H9 (cell line): ENCODE measurements around the gene KCNJ13. TPM values are rescaled to one million over a fixed set of nuclear protein-coding genes. Genes with fewer than 3 reads are reported as not detected.
"Not testable (repeated sequence)": the region's sequence is repeated elsewhere in the genome, so short reads cannot be mapped to it uniquely, and the experiment has no call there.

Source experiments
- DNase-seq: peaks from one replicate; pipeline ENCODE4 v3.0.0-alpha.2; 2017
- H2AFZ ChIP-seq: one replicate; pipeline ENCODE4 v1.6.1; 2013; ENCODE audit warnings: mild to moderate bottlenecking, low read length, control low read depth, moderate library complexity
- H2AK5ac ChIP-seq: 2 replicates; pipeline ENCODE4 v1.6.1; 2013; ENCODE audit warnings: low read length, control low read depth, mixed read lengths; ENCODE audit not compliant: insufficient read length
- H2BK120ac ChIP-seq: one replicate; pipeline ENCODE4 v1.6.1; 2013; ENCODE audit warnings: low read depth, mild to moderate bottlenecking, low read length, control low read depth, inconsistent platforms; ENCODE audit not compliant: poor library complexity, severe bottlenecking
- H2BK12ac ChIP-seq: 2 replicates; pipeline ENCODE4 v1.6.1; 2013; ENCODE audit warnings: low read length, control low read depth, mixed read lengths, low read depth; ENCODE audit not compliant: insufficient read length
- H2BK15ac ChIP-seq: 2 replicates; pipeline ENCODE4 v1.6.1; 2013; ENCODE audit warnings: low read depth, low read length, control low read depth
- H2BK20ac ChIP-seq: one replicate; pipeline ENCODE4 v1.6.1; 2013; ENCODE audit warnings: low read depth, mild to moderate bottlenecking, low read length, control low read depth, inconsistent platforms; ENCODE audit not compliant: poor library complexity, severe bottlenecking
- H2BK5ac ChIP-seq: 2 replicates; pipeline ENCODE4 v1.6.1; 2013; ENCODE audit warnings: low read length, control low read depth, mixed read lengths; ENCODE audit not compliant: insufficient read length
- H3K14ac ChIP-seq: 2 replicates; pipeline ENCODE4 v1.6.1; 2013; ENCODE audit warnings: low read length, control low read depth; ENCODE audit not compliant: insufficient read depth
- H3K18ac ChIP-seq: 2 replicates; pipeline ENCODE4 v1.6.1; 2013; ENCODE audit warnings: low read depth, mild to moderate bottlenecking, mixed read lengths, low read length, control low read depth; ENCODE audit not compliant: insufficient read length
- H3K23ac ChIP-seq: 2 replicates; pipeline ENCODE4 v1.6.1; 2013; ENCODE audit warnings: low read length, control low read depth, mixed read lengths, low read depth; ENCODE audit not compliant: insufficient read length
- H3K23me2 ChIP-seq: 2 replicates; pipeline ENCODE4 v1.6.1; 2013; ENCODE audit warnings: low read depth, mild to moderate bottlenecking, mixed read lengths, low read length, control low read depth; ENCODE audit not compliant: insufficient read length, poor library complexity, severe bottlenecking
- H3K27ac ChIP-seq: 2 replicates; pipeline ENCODE4 v1.5.1; 2013; ENCODE audit warnings: low read length, control low read depth, mixed read lengths, low read depth; ENCODE audit not compliant: insufficient read length
- H3K27me3 ChIP-seq: 2 replicates; pipeline ENCODE4 v1.6.1; 2013; ENCODE audit warnings: low read length, control low read depth, inconsistent platforms; ENCODE audit not compliant: insufficient read depth
- H3K4ac ChIP-seq: 2 replicates; pipeline ENCODE4 v1.6.1; 2013; ENCODE audit warnings: low read depth, mild to moderate bottlenecking, control low read depth, inconsistent platforms, low read length, moderate library complexity
- H3K4me1 ChIP-seq: 2 replicates; pipeline ENCODE4 v1.6.1; 2013; ENCODE audit warnings: low read length, control low read depth, inconsistent platforms; ENCODE audit not compliant: insufficient read depth
- H3K4me2 ChIP-seq: 2 replicates; pipeline ENCODE4 v1.6.1; 2013; ENCODE audit warnings: low read length, control low read depth, mixed read lengths; ENCODE audit not compliant: insufficient read length, insufficient read depth
- H3K56ac ChIP-seq: 2 replicates; pipeline ENCODE4 v1.6.1; 2013; ENCODE audit warnings: low read depth, mild to moderate bottlenecking, mixed read lengths, low read length, control low read depth; ENCODE audit not compliant: insufficient read length
- H3K79me1 ChIP-seq: 2 replicates; pipeline ENCODE4 v1.6.1; 2013; ENCODE audit warnings: low read depth, mild to moderate bottlenecking, moderate library complexity, low read length, control low read depth, inconsistent platforms; ENCODE audit not compliant: insufficient read depth, poor library complexity, severe bottlenecking
- H3K79me2 ChIP-seq: 2 replicates; pipeline ENCODE4 v1.6.1; 2013; ENCODE audit warnings: low read length, control low read depth, inconsistent platforms; ENCODE audit not compliant: insufficient read depth
- H3K9ac ChIP-seq: 2 replicates; pipeline ENCODE4 v1.6.1; 2013; ENCODE audit warnings: low read length, control low read depth, mixed read lengths; ENCODE audit not compliant: insufficient read length; ENCODE audit errors: extremely low read depth
- H3K9me3 ChIP-seq: one replicate; pipeline ENCODE4 v1.6.1; 2013; ENCODE audit warnings: low read depth, low read length, inconsistent platforms; ENCODE audit not compliant: control insufficient read depth
- H3T11ph ChIP-seq: one replicate; pipeline ENCODE4 v1.6.1; 2013; ENCODE audit warnings: mild to moderate bottlenecking, low read length, control low read depth, inconsistent platforms
- H4K20me1 ChIP-seq: one replicate; pipeline ENCODE4 v1.6.1; 2013; ENCODE audit not compliant: control insufficient read depth, insufficient read length, insufficient read depth
- H4K5ac ChIP-seq: 2 replicates; pipeline ENCODE4 v1.6.1; 2013; ENCODE audit warnings: low read depth, mild to moderate bottlenecking, mixed read lengths, low read length, control low read depth; ENCODE audit not compliant: insufficient read length
- H4K8ac ChIP-seq: replicated peaks from 2 replicates; pipeline ENCODE4 v1.6.1; 2013; ENCODE audit warnings: low read length, control low read depth, mixed read lengths, low read depth; ENCODE audit not compliant: insufficient read length
- H4K91ac ChIP-seq: 2 replicates; pipeline ENCODE4 v1.6.1; 2013; ENCODE audit warnings: low read depth, mild to moderate bottlenecking, moderate library complexity, mixed read lengths, low read length, control low read depth; ENCODE audit not compliant: insufficient read length
- H3K27ac Mint-ChIP-seq, 3 experiments: 2 replicates in 2 of 3; 3 replicates in 1 of 3; pipeline ENCODE4 v1.8.0; 2020 to 2021; ENCODE audit warnings: mixed read lengths in 3 of 3, mild to moderate bottlenecking in 1 of 3, moderate library complexity in 1 of 3
- H3K27me3 Mint-ChIP-seq: 2 replicates; pipeline ENCODE4 v1.8.0; 2021; ENCODE audit warnings: low read depth, mild to moderate bottlenecking, moderate library complexity, mixed read lengths
- H3K36me3 Mint-ChIP-seq, 3 experiments: 2 replicates in 2 of 3; 3 replicates in 1 of 3; pipeline ENCODE4 v1.8.0; 2020 to 2021; ENCODE audit warnings: low read depth in 3 of 3, mixed read lengths in 3 of 3; ENCODE audit not compliant: insufficient read depth in 1 of 3
- H3K4me1 Mint-ChIP-seq, 2 experiments: 2 replicates each; pipeline ENCODE4 v1.8.0; 2020; ENCODE audit warnings: mixed read lengths in 2 of 2
- H3K4me3 Mint-ChIP-seq, 2 experiments: 2 replicates in 1 of 2; 3 replicates in 1 of 2; pipeline ENCODE4 v1.8.0; 2020 to 2021; ENCODE audit warnings: mild to moderate bottlenecking in 2 of 2, mixed read lengths in 2 of 2, moderate library complexity in 1 of 2
- H3K9me3 Mint-ChIP-seq, 2 experiments: 2 replicates in 1 of 2; 3 replicates in 1 of 2; pipeline ENCODE4 v1.8.0; 2020; ENCODE audit warnings: mild to moderate bottlenecking in 2 of 2, mixed read lengths in 2 of 2, moderate library complexity in 1 of 2
- CTCF ChIP-seq: fragments of 200-600 bp; sonication (generic); conservative IDR thresholded peaks from 3 replicates; pipeline ENCODE4 v1.8.0; 2021; ENCODE audit warnings: antibody characterized with exemption, mild to moderate bottlenecking
- WGBS: extraction: QIAGEN DNeasy Blood & Tissue Kit; methylation state at CpG from one replicate; pipeline ENCODE4 v1.1.7; 2013; ENCODE audit warnings: missing lambda C conversion rate, low lambda C conversion rate, mixed read lengths; ENCODE audit not compliant: insufficient read length; ENCODE audit errors: extremely low coverage; 5-methylcytosine and 5-hydroxymethylcytosine counted together
- total RNA-seq: library from RNA; stranded (reverse); gene quantifications from 2 replicates; pipeline ENCODE4 v1.2.1, GENCODE V29; 2021

KCNJ13 gene
- total RNA-seq, 1 experiment from 2014 or later, result not detected

GRCh38 chr2:232721261-232721660 lies 55.1 kb downstream of the KCNJ13 start:
- H3K4ac ChIP-seq, result no peak overlapping the region
- TF ChIP-seq CTCF, result no peak
- H3K27me3 ChIP-seq, result no peaks in the 10 kb centered on the region
- H2AK5ac ChIP-seq, result no peak overlapping the region
- no peaks in the 10 kb centered on the region for H3K9me3 ChIP-seq
- H2BK5ac ChIP-seq, result no peak overlapping the region
- no peak overlapping the region for H3K4me2 ChIP-seq
- no peak overlapping the region for H3K27ac Mint-ChIP-seq
- no peak overlapping the region for H3K56ac ChIP-seq
- H2AFZ ChIP-seq, result no peak overlapping the region
- no peak overlapping the region for H3K18ac ChIP-seq
- no peak overlapping the region for H4K5ac ChIP-seq
- peaks cover 6% of the 10 kb centered on the region; the same call in 1 of the 2 replicates for H3K79me2 ChIP-seq
- H3K27me3 Mint-ChIP-seq, result no peaks in the 10 kb centered on the region
- no peak overlapping the region for H2BK12ac ChIP-seq
- H3K79me1 ChIP-seq, result peaks cover 7% of the 10 kb centered on the region
- no peak overlapping the region for H2BK15ac ChIP-seq
- no peak overlapping the region for H3K27ac ChIP-seq
- no CpG with 5 or more reads among the region's 2 CpGs for WGBS
- H4K20me1 ChIP-seq, result no peaks in the 10 kb centered on the region
- no peak for DNase-seq
- no peak overlapping the region for H3K9ac ChIP-seq
- H3T11ph ChIP-seq, result no peak overlapping the region
- no peak overlapping the region for H3K4me3 Mint-ChIP-seq
- H4K91ac ChIP-seq, result no peak overlapping the region
- H2BK20ac ChIP-seq, result no peak overlapping the region
- no peak overlapping the region for H2BK120ac ChIP-seq
- H3K23me2 ChIP-seq, result no peaks in the 10 kb centered on the region
- no peak overlapping the region for H3K23ac ChIP-seq
- H3K4me1 ChIP-seq, result no peaks in the 10 kb centered on the region
- no peak overlapping the region for H4K8ac ChIP-seq
- H3K4me1 Mint-ChIP-seq, result peaks cover 5 to 8% of the 10 kb centered on the region in 2 experiments; a peak in 3 of 4 replicates
- no peak overlapping the region for H3K14ac ChIP-seq
- H3K36me3 Mint-ChIP-seq, result peaks cover 11 to 49% (median 31%) of the 10 kb centered on the region in 3 experiments
- H3K9me3 Mint-ChIP-seq, result no peaks in the 10 kb centered on the region; a peak in 1 of 5 replicates

- not testable (repeated sequence) for H4K20me1 ChIP-seq, H3K9ac ChIP-seq, H4K91ac ChIP-seq
These were observed 56.3 kb downstream of the KCNJ13 start for GRCh38 chr2:232720056-232720455.

More at GRCh38 chr2:232720056-232720455, 56.3 kb downstream of the KCNJ13 start:
- peaks cover 9 to 43% (median 27%) of the 10 kb centered on the region in 3 experiments for H3K36me3 Mint-ChIP-seq
- H3K4me1 Mint-ChIP-seq, H3K27ac ChIP-seq, H3K14ac ChIP-seq, H3K23ac ChIP-seq, H3K4me3 Mint-ChIP-seq, H2AFZ ChIP-seq, DNase-seq, H3K9me3 Mint-ChIP-seq, H2BK15ac ChIP-seq, H3K27me3 Mint-ChIP-seq, H3K79me2 ChIP-seq, H2BK12ac ChIP-seq, H2BK5ac ChIP-seq, H4K5ac ChIP-seq, H3K4ac ChIP-seq, H3K23me2 ChIP-seq, H2AK5ac ChIP-seq, H3K4me1 ChIP-seq, H2BK120ac ChIP-seq, H3K79me1 ChIP-seq, H3K27me3 ChIP-seq, H4K8ac ChIP-seq, H3K56ac ChIP-seq, H2BK20ac ChIP-seq, H3T11ph ChIP-seq, H3K18ac ChIP-seq, H3K4me2 ChIP-seq, H3K27ac Mint-ChIP-seq, H3K9me3 ChIP-seq: not testable (repeated sequence)
